AG09319 (cell line): ENCODE measurements around the gene MASP1.

Source experiments
- DNase-seq: peaks from one replicate; pipeline ENCODE4 v3.0.0-alpha.2; 2010; ENCODE audit warnings: low read depth; ENCODE audit errors: extremely low read depth
- TF ChIP-seq, protein P1 (sequence below): IDR thresholded peaks from 2 replicates; pipeline ENCODE4 v1.5.1; 2011; ENCODE audit warnings: low read depth, mild to moderate bottlenecking, inconsistent platforms, low read length, moderate library complexity

MASP1 gene

GRCh38 chr3:187291512-187292132, at the start of gene MASP1:
TSS of gene MASP1 (minus strand) at chr3:187291737. CDS start at chr3:187291632, 105 bp downstream.
- TF ChIP-seq, protein P1, sequence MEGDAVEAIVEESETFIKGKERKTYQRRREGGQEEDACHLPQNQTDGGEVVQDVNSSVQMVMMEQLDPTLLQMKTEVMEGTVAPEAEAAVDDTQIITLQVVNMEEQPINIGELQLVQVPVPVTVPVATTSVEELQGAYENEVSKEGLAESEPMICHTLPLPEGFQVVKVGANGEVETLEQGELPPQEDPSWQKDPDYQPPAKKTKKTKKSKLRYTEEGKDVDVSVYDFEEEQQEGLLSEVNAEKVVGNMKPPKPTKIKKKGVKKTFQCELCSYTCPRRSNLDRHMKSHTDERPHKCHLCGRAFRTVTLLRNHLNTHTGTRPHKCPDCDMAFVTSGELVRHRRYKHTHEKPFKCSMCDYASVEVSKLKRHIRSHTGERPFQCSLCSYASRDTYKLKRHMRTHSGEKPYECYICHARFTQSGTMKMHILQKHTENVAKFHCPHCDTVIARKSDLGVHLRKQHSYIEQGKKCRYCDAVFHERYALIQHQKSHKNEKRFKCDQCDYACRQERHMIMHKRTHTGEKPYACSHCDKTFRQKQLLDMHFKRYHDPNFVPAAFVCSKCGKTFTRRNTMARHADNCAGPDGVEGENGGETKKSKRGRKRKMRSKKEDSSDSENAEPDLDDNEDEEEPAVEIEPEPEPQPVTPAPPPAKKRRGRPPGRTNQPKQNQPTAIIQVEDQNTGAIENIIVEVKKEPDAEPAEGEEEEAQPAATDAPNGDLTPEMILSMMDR, result no peak
- no peak for DNase-seq

GRCh38 chr3:187340578-187340977, 49.0 kb upstream of the MASP1 start:
- TF ChIP-seq, protein P1, result no peak
- no peak for DNase-seq

- no peak for DNase-seq
- TF ChIP-seq, protein P1, result no peak
These were observed 44.8 kb upstream of the MASP1 start for GRCh38 chr3:187336322-187336721.

GRCh38 chr3:187334904-187335303, 43.4 kb upstream of the MASP1 start:
- TF ChIP-seq, protein P1, result no peak

DNA sequence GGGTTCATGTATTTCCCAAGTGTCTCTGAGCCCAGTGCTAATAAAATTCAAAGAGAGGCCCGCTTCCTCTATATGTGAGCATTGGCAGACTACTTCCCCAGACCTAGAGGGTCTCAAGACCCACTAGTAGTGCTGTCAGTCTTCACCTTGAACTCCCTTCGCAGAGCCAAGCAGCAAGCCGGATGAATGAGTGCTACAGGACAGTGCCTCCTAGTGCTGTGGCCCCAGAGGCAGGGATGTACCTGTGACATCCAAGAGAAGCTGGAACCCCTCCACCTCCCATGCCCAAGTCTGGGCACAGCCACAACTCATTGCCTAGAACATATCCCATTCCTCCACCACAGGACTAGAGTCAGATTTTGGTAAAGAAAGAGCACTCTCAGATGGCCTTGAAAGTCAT, 37.2 kb upstream of the MASP1 start:
- TF ChIP-seq, protein P1, result no peak
- no peak for DNase-seq

More at GRCh38 chr3:187334904-187335303, 43.4 kb upstream of the MASP1 start:
- no peak for DNase-seq

DNA sequence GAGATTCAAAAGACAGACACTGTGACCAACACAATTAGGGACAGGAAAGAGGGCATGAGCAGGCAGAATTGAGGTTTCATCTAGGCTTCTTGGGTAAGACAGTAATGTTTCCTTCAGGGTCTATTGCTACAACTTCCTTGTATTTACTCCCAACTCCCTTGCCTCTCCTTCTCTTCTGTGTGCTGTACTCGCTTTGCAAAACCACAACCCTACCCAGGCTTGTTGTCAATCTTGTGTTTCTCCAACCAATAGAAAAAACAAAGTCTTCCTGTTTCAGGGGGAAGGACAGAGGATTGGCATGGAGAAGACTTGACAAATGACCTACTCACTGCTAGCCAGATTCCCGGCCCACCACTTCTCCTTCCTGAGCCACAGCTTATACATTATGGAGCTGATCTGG, 36.3 kb upstream of the MASP1 start:
- TF ChIP-seq, protein P1, result no peak
- no peak for DNase-seq

GRCh38 chr3:187325632-187326031, 34.1 kb upstream of the MASP1 start:
- TF ChIP-seq, protein P1, result no peak
- DNase-seq, result no peak
